ENCODE measurements around the gene S100A2.

The S100A2 gene

GRCh38 chr1:153565529-153566374 is at the start of gene S100A2:
Gene S100A2 (minus strand): TSS chr1:153565844. CDS start chr1:153563877, 1,967 bp downstream.
- peak; percentile 96 for DNase-seq (ENCODE audit: low read depth)

- DNase-seq (ENCODE audit: low read depth) = no peak
These were observed 49.8 kb upstream of the S100A2 start for GRCh38 chr1:153615406-153615805.

- DNase-seq (ENCODE audit: low read depth) = no peak
These were observed 49.3 kb upstream of the S100A2 start for GRCh38 chr1:153614906-153615305.

GRCh38 chr1:153614189-153614900 is 48.7 kb upstream of the S100A2 start:
- DNase-seq (ENCODE audit: low read depth) = peak; percentile 25

GRCh38 chr1:153613406-153613805 is 47.8 kb upstream of the S100A2 start:
- no peak for DNase-seq (ENCODE audit: low read depth)

DNA sequence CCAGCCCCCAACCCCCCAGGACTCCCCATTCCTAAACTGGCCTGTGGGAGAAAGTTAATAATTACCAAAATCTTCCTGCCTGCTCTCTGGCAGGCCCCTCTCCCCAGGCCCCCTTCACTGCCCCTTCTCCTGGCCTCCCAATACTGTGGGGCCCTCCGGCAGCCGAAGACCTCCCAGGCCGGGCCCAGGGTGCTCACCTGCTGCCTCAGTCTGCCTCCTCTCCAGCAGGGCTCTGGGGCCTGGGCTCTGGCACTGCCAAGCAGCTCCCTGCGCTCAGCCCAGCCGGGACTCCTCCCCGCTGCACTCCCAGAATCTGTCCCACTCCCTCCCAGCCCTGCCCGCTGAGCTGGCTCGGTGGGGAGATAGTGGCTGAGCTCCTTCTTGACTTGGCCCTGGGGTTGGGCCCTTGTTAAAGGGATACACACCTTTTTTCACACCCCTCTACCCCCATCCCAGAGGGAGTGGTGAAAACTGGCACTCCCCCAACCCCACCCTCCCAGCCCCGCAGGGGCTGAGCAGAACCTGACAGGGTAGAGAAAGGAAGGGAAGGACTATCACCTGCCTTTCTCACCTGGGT is 47.2 kb upstream of the S100A2 start, which contains the start of gene S100A16:
TSS of gene S100A16 (minus strand) at position 383 of the 577 bp plus-strand sequence. CDS start 4,986 bp downstream, outside the sequence.
- peak; percentile 83 for DNase-seq (ENCODE audit: low read depth)

GRCh38 chr1:153612111-153612754 is 46.6 kb upstream of the S100A2 start:
- DNase-seq (ENCODE audit: low read depth) = peak; percentile 19

GRCh38 chr1:153611356-153611755 is 45.7 kb upstream of the S100A2 start:
- no peak for DNase-seq (ENCODE audit: low read depth)

GRCh38 chr1:153610811-153611301 is 45.2 kb upstream of the S100A2 start:
- DNase-seq (ENCODE audit: low read depth) = peak; percentile 47

DNA sequence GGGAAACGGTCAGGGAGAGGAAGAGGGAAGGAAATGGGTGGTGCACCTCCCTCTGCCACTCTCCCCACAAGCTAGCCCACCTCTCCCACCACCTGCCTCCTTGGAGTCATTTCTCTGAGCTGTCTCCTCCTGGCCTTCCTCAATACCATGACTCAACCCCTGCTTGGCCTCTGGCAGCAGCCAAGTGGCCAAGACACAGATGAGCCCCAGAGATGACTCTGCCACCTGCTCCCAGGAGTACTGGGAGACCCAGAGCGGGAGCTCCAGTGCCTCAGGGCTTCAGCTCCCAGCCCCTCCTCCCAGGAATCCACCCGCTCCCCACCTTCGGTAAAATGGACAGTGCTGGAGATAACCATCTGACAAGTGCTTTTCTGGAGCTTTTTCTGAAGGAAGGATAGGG is 44.7 kb upstream of the S100A2 start:
- peak; percentile 60 for DNase-seq (ENCODE audit: low read depth)

- no peak for DNase-seq (ENCODE audit: low read depth)
These were observed 43.9 kb upstream of the S100A2 start for GRCh38 chr1:153609585-153609907.

DNA sequence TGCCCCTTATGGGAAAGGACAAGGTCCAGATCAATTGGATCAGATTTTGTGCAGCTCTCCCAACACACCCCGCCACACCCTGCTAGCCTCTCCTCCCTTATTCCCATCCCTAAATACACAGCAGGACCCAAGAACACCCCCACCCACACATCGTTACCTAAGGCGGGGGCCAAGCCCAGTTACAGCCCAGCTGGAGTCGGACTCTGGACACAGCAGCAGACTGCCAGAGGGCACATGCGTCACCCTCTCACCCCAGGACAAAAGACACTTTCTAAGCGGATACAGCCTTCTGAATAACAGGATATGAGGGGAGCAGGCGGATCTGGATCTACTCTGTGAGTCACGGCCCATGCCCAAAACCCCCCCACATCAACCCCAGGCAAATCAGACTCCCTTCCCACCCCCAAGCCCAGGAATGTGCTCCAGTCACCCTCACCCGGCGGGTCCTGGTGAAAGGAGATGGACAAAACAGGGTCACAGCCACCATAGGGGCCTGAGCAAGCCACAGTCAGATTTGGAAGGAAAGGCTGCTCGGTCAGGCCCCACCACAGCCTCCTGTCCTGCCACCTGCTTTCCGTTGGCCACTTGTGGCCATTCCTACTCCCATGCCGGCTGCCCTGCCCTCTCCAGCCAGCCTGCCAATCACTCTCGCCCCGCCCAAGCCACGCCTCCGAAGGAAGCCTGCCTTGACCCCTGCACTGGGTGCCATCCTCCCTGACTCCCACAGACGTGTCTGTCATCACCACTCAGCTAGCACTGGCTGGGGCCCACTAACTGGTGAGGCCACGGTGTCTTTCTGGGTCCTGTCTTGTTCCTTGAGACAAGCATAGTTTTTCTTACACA is 43.3 kb upstream of the S100A2 start:
- peak; percentile 98 for DNase-seq (ENCODE audit: low read depth)

DNA sequence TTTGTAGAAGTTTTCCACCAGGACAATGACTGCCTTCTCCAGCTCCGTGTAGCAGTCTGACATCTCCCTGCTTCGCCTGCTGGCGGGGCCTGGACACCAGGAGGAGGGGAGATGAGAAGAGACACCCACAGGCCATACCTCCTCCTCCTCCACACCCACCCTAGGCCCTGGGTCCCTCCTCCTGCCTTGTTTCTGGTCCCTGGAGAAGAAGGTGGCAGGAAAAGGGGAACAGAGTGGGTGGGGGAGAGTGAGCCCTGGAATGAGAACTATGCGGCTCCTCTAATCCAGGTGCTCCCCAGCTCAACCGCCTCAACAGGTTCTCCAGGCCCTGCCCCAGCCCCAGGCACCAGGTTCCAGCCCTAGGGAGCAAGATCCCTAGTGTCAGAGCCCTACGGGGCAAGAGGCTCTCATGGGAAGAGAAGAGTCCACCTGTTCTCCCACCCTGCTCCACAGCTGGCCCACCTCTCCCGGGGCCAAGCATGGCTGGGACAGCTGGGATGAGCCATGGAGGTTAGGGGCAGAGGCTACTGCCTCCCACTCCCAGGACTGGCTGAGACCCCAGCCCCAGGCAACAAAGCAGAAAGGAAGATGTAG is 42.5 kb upstream of the S100A2 start:
- peak; percentile 34 for DNase-seq (ENCODE audit: low read depth)

GRCh38 chr1:153607381-153607780 is 41.7 kb upstream of the S100A2 start:
- DNase-seq (ENCODE audit: low read depth) = no peak

- no peak for DNase-seq (ENCODE audit: low read depth)
These were observed 40.5 kb upstream of the S100A2 start for GRCh38 chr1:153606194-153606593.

GRCh38 chr1:153602749-153603148 is 37.1 kb upstream of the S100A2 start:
- DNase-seq (ENCODE audit: low read depth) = no peak

DNA sequence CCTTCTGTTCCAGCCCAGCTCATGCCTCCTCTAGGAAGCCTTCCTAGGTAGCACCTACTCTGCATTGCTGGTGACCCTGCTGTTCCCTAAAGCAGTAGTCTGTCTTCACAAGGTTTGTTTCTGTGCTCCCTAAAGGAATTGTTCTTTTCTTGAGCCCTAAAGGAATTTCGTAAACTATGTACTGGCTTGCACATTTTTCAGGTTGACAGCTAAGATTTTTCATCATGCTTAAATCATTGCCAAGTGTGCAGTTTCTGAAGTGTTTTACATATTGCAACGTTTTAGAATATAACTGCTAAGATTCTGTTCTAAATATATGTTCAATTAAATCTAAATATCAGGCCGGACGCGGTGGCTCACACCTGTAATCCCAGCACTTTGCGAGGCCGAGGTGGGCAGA is 34.2 kb upstream of the S100A2 start:
- DNase-seq (ENCODE audit: low read depth) = no peak

- DNase-seq (ENCODE audit: low read depth) = peak; percentile 85
These were observed 32.9 kb upstream of the S100A2 start for GRCh38 chr1:153598309-153599172.

DNA sequence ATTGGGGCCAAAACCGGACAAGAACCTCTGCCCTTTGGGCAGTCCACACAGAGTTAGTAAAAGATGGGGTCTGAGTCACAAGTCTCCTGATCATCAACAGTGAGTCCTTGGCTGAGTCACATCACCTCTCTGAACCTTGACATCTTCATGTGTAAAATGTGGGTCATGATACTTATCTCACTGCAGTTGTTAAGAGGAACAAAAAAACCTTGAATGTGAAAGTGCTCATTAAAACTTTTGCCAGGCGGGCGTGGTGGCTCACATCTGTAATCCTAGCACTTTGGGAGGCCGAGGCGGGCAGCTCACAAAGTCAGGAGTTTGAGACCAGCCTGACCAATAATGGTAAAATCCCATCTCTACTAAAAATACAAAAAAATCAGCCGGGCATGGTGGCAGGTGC is 31.6 kb upstream of the S100A2 start:
- DNase-seq (ENCODE audit: low read depth) = peak; percentile 72

GRCh38 chr1:153592748-153593147 is 27.1 kb upstream of the S100A2 start:
- no peak for DNase-seq (ENCODE audit: low read depth)

Measured in EH (cell line).